Smooth muscle cell (in vitro differentiated cells): Measurements from ENCODE around the gene PLXNB2. TPM values are rescaled to one million over a fixed set of nuclear protein-coding genes. Genes with fewer than 3 reads are reported as not detected.

ENCODE experiments used
- DNase-seq: peaks from one replicate; lab custom pipeline; 2025; ENCODE audit not compliant: unreplicated experiment; lab: John Stamatoyannopoulos, UW
- H2AFZ ChIP-seq: fragments of 200-600 bp; sonication (generic); 2 replicates; pipeline ENCODE4 v1.6.0; 2016; ENCODE audit warnings: antibody characterized with exemption, low read depth, mild to moderate bottlenecking
- H3F3A ChIP-seq: fragments of 200-600 bp; sonication (generic); 2 replicates; pipeline ENCODE4 v1.6.0; 2017; ENCODE audit warnings: antibody characterized with exemption, low read depth
- H3K27ac ChIP-seq: fragments of 200-600 bp; sonication (generic); 2 replicates; pipeline ENCODE4 v1.5.1; 2016; ENCODE audit warnings: low read depth, mild to moderate bottlenecking
- H3K27me3 ChIP-seq: fragments of 200-600 bp; sonication (generic); 2 replicates; pipeline ENCODE4 v1.6.1; 2016; ENCODE audit warnings: low read depth, mild to moderate bottlenecking
- H3K36me3 ChIP-seq: fragments of 200-600 bp; sonication (generic); 2 replicates; pipeline ENCODE4 v1.5.1; 2016; ENCODE audit warnings: low read depth
- H3K4me1 ChIP-seq: fragments of 200-600 bp; sonication (generic); 2 replicates; pipeline ENCODE4 v1.5.1; 2016; ENCODE audit warnings: low read depth
- H3K4me2 ChIP-seq: fragments of 200-600 bp; sonication (generic); 2 replicates; pipeline ENCODE4 v1.6.0; 2016; ENCODE audit warnings: mild to moderate bottlenecking
- H3K4me3 ChIP-seq: fragments of 200-600 bp; sonication (generic); 2 replicates; pipeline ENCODE4 v1.5.1; 2016; ENCODE audit warnings: mild to moderate bottlenecking
- H3K79me2 ChIP-seq: fragments of 200-600 bp; sonication (generic); 2 replicates; pipeline ENCODE4 v1.6.0; 2016; ENCODE audit warnings: low read depth, mild to moderate bottlenecking
- H3K9ac ChIP-seq: fragments of 200-600 bp; sonication (generic); 2 replicates; pipeline ENCODE4 v1.6.0; 2016; ENCODE audit warnings: low read depth
- H3K9me3 ChIP-seq: fragments of 200-600 bp; sonication (generic); replicated peaks from 2 replicates; pipeline ENCODE4 v1.5.1; 2016; ENCODE audit warnings: low read depth
- H4K20me1 ChIP-seq: fragments of 200-600 bp; sonication (generic); 2 replicates; pipeline ENCODE4 v1.6.0; 2016; ENCODE audit warnings: low read depth
- WGBS: methylation state at CpG from one replicate; pipeline ENCODE4 v1.1.7; 2016; ENCODE audit warnings: low lambda C conversion rate; 5-methylcytosine and 5-hydroxymethylcytosine counted together
- polyA plus RNA-seq: library from polyadenylated mRNA; unstranded; fragments of >200 nt; fragmentation: Nextera tagmentation; extraction: Ambion mirVana; gene quantifications from 2 replicates; pipeline ENCODE4 v1.2.1, GENCODE V29; 2016
- total RNA-seq: library from RNA; depleted of rRNA; stranded (reverse); fragments of >200 nt; gene quantifications from 2 replicates; pipeline ENCODE4 v1.2.3, GENCODE V29; 2014
- TF ChIP-seq, protein P1 (sequence below): fragments of 200-600 bp; sonication (generic); IDR thresholded peaks from 2 replicates; pipeline ENCODE4 v1.5.1; 2017; ENCODE audit warnings: borderline replicate concordance, mild to moderate bottlenecking, antibody characterized with exemption; ENCODE audit not compliant: insufficient read depth, poor library complexity, severe bottlenecking

The PLXNB2 gene
- total and polyA plus RNA-seq, 2 experiments from 2014 or later, result 195 to 210 TPM

DNA sequence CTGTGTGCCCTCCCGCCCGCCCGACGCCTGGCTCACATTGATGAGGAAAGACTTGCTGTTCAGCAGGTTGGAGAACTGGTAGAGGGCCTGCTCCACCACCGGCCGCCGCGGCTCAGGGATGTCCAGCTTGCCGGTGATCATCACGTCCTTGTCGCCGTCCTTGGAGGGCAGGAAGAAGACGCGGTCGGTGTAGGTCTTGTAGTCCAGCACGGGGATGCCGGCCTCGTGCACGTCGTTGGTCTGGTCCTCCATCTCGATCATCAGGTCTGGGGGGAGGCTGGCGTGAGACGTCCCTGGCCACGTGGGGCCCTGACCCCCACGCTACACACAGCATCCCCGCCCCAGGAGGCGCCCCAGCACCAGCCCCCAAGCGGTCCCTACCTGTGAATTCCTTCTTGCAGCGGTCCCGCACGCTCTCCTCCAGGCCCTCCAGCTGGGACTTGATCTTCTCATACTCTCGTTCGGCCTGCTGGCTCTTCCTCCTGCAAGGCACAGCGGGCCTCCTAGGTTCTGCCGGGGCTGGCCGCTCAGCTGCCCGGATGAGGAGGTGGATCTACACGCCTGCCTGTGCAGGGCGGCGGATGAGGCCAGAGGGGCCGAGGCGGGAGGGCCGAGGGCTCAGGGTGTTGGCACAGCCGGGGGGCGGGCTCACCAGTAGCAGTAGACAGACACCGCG is 26.6 kb downstream of the PLXNB2 start:
- no peak overlapping the region for H3K27ac ChIP-seq
- no peaks in the 10 kb centered on the region for H3K9me3 ChIP-seq
- H2AFZ ChIP-seq, result no peak overlapping the region
- H4K20me1 ChIP-seq, result peaks cover 92% of the 10 kb centered on the region
- 98% methylated on average over 34 of the region's 47 CpGs for WGBS
- H3K36me3 ChIP-seq, result no peaks in the 10 kb centered on the region
- no peak overlapping the region for H3K4me3 ChIP-seq
- H3K9ac ChIP-seq, result no peak overlapping the region
- no peaks in the 10 kb centered on the region for H3K27me3 ChIP-seq
- TF ChIP-seq, protein P1, sequence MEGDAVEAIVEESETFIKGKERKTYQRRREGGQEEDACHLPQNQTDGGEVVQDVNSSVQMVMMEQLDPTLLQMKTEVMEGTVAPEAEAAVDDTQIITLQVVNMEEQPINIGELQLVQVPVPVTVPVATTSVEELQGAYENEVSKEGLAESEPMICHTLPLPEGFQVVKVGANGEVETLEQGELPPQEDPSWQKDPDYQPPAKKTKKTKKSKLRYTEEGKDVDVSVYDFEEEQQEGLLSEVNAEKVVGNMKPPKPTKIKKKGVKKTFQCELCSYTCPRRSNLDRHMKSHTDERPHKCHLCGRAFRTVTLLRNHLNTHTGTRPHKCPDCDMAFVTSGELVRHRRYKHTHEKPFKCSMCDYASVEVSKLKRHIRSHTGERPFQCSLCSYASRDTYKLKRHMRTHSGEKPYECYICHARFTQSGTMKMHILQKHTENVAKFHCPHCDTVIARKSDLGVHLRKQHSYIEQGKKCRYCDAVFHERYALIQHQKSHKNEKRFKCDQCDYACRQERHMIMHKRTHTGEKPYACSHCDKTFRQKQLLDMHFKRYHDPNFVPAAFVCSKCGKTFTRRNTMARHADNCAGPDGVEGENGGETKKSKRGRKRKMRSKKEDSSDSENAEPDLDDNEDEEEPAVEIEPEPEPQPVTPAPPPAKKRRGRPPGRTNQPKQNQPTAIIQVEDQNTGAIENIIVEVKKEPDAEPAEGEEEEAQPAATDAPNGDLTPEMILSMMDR, result no peak
- H3K4me2 ChIP-seq, result no peak overlapping the region
- no peaks in the 10 kb centered on the region for H3K4me1 ChIP-seq
- peaks cover 6% of the 10 kb centered on the region for H3K79me2 ChIP-seq
- peaks cover 2% of the 10 kb centered on the region for H3F3A ChIP-seq
- DNase-seq, result no peak

DNA sequence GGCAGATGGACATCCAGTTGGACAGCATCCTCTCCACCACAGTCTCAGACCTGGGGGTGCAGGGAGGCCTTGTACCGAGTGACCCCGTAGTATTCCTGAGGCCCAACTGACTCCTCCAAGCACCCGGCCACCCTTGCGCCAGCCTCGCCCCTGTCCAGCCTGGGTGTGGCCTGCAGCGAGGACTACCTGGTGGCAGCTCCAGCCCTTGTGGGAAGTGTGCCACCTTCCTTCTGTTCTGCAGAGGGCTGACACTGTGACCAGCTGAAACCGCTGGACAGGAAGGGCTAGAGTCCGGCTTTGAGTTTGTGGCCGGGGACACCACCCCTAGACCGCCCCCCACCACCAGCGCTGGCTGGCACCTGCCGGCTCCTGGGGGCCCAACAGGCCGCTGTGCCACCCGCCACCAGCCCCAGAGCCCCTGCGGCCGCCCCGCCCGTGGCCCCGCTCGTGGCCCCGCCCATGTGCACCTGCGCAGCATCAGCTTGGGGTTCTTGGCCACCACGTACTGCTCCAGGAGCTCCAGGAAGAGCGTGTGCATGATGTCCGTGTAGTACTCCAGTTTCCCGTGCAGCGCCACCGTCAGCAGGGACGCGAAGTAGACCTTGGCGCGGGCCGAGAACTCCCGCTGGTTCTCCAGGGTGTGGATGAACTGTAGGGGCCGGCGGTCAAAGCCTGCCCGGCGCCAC is 27.3 kb downstream of the PLXNB2 start:
- Histone ChIP-seq H3K9ac (no peak overlapping the region), H4K20me1 (peaks cover 95% of the 10 kb centered on the region), H3K27me3 (no peaks in the 10 kb centered on the region), H3K79me2 (peaks cover 5% of the 10 kb centered on the region), H3K4me1 (no peaks in the 10 kb centered on the region), H3K4me2 (no peak overlapping the region), H3K4me3 (no peak overlapping the region), H3K36me3 (no peaks in the 10 kb centered on the region), H2AFZ (no peak overlapping the region), H3F3A (peaks cover 4% of the 10 kb centered on the region), H3K9me3 (no peaks in the 10 kb centered on the region), H3K27ac (no peak overlapping the region)
- no peak for DNase-seq
- TF ChIP-seq, protein P1, result no peak
- 98% methylated on average over 38 of the region's 38 CpGs for WGBS

DNA sequence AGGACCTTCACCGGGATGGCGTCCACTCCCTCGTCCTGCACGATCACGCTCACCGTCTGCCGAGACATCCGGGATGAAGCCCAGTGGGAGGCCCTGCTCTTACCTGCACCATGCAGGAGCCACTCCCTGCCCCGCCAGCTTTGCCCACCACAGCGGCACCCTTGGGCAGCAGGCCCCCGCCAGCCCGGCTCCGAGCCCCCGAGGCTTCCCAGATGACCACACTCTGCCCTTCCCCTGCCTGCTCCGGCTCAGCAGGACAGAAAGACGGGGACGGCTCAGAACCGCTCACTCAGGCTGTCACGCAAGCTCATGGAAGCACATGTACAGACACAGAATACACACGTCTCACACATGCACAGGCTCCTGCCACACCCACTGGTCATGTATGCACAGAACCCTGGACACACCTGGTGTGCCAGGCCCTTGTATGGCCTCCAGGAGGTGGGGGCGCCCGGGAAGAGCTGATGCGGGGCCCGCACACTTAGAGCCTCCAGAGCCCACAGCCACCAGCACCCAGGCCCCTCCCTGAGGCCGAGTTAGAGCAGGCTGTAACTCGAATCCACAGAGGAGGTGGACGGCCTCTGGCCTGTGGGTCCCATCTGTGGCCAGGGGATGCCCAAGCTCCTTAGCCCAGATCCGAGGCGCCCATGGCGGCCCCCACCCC is 28.4 kb downstream of the PLXNB2 start:
- Histone ChIP-seq H3K27ac (no peak overlapping the region), H3K4me3 (no peak overlapping the region), H3K9me3 (no peaks in the 10 kb centered on the region), H3K79me2 (peaks cover 5% of the 10 kb centered on the region), H3K4me2 (no peak overlapping the region), H3K4me1 (no peaks in the 10 kb centered on the region), H3K36me3 (no peaks in the 10 kb centered on the region), H3K27me3 (no peaks in the 10 kb centered on the region), H4K20me1 (peaks cover 92% of the 10 kb centered on the region), H3F3A (peaks cover 9% of the 10 kb centered on the region), H3K9ac (no peak overlapping the region), H2AFZ (no peak overlapping the region)
- TF ChIP-seq, protein P1, result no peak
- WGBS, result 94% methylated on average over 24 of the region's 30 CpGs
- no peak for DNase-seq
